HepG2 (cell line): ENCODE data around the gene PPP1CA. TPM values are rescaled to one million over a fixed set of nuclear protein-coding genes. Genes with fewer than 3 reads are reported as not detected.

Experiments used
- ATAC-seq: fragments of 200-7000 bp; cut with Tn5 transposase; 3 replicates; pipeline ENCODE4 v1.9.1; 2020; ENCODE audit warnings: mild to moderate bottlenecking, moderate library complexity
- BruUV-seq: library from RNA; stranded (reverse); fragments of 400-500 nt; replicated peaks from 2 replicates; lab custom pipeline; 2021; lab: Mats Ljungman, UMichigan
- CTCF ChIA-PET: fragments of 300-600 bp; formaldehyde crosslinking; extraction: SDS; loops from one replicate; lab custom pipeline; 2021; ENCODE audit warnings: low total read pairs, inconsistent platforms, low intra/inter-chr PET ratio; lab: Yijun Ruan, JAX
- POLR2A ChIA-PET: fragments of 350-600 bp; sonication (Branson Sonifier 250); formaldehyde crosslinking; loops from one replicate; lab custom pipeline; 2020; ENCODE audit warnings: antibody characterized with exemption, inconsistent platforms; lab: Yijun Ruan, JAX
- DNase-seq: peaks from one replicate; pipeline ENCODE4 v3.0.0-alpha.2; 2015; ENCODE audit warnings: low spot score
- FAIRE-seq: peaks from 3 replicates; lab custom pipeline; 2011; peaks lifted over from hg19 to GRCh38; lab: Jason Lieb, UNC
- H2AFZ ChIP-seq: one replicate; pipeline ENCODE4 v1.6.1; 2011; ENCODE audit warnings: low read length, inconsistent platforms
- H3K27ac ChIP-seq: fragments of 300-600 bp; 3 replicates; pipeline ENCODE4 v1.8.0; 2011; ENCODE audit warnings: mixed run types, mild to moderate bottlenecking, mixed read lengths, low read length, inconsistent platforms; ENCODE audit not compliant: insufficient read depth; ENCODE audit errors: extremely low read length
- H3K27me3 ChIP-seq, 2 experiments: fragments of 200-600 bp in 1 of 2; 2 replicates in 1 of 2; 3 replicates in 1 of 2; pipeline versions ENCODE4 v1.6.0 to v1.8.0; 2011; ENCODE audit warnings: low read length in 2 of 2, mild to moderate bottlenecking in 2 of 2, moderate library complexity in 2 of 2, inconsistent platforms in 1 of 2; ENCODE audit not compliant: insufficient read depth in 2 of 2, control insufficient read depth in 1 of 2
- H3K36me3 ChIP-seq, 2 experiments: fragments of 200-600 bp in 1 of 2; replicated peaks in 1 of 2; 2 replicates in 1 of 2; 3 replicates in 1 of 2; pipeline versions ENCODE4 v1.5.1 to v1.8.0; 2011; ENCODE audit warnings: low read length in 2 of 2, inconsistent platforms in 1 of 2; ENCODE audit not compliant: insufficient read depth in 2 of 2, control insufficient read depth in 1 of 2
- H3K4me1 ChIP-seq: 2 replicates; pipeline ENCODE4 v1.5.1; 2012; ENCODE audit warnings: low read length, inconsistent platforms; ENCODE audit not compliant: insufficient read depth
- H3K4me2 ChIP-seq: 2 replicates; pipeline ENCODE4 v1.6.0; 2011; ENCODE audit warnings: low read depth, low read length, inconsistent platforms
- H3K4me3 ChIP-seq, 3 experiments: fragments of 200-600 bp in 1 of 3; sonication (generic), shearing (Covaris generic) in 1 of 3; replicated peaks in 1 of 3; 2 replicates each; pipeline ENCODE4 v1.5.1; 2011 to 2016; ENCODE audit warnings: low read length in 3 of 3, inconsistent platforms in 2 of 3, low read depth in 2 of 3, mild to moderate bottlenecking in 2 of 3, control low read depth in 1 of 3, mixed read lengths in 1 of 3; ENCODE audit not compliant: insufficient read depth in 1 of 3
- H3K79me2 ChIP-seq: one replicate; pipeline ENCODE4 v1.6.1; 2011; ENCODE audit warnings: low read length, inconsistent platforms; ENCODE audit not compliant: insufficient read depth
- H3K9ac ChIP-seq: 2 replicates; pipeline ENCODE4 v1.6.0; 2011; ENCODE audit warnings: mild to moderate bottlenecking, low read depth, low read length, inconsistent platforms; ENCODE audit not compliant: insufficient read depth
- H3K9me3 ChIP-seq: 2 replicates; pipeline ENCODE4 v1.5.1; 2012; ENCODE audit warnings: mild to moderate bottlenecking, low read length
- H4K20me1 ChIP-seq: 2 replicates; pipeline ENCODE4 v1.6.0; 2011; ENCODE audit warnings: inconsistent platforms, mild to moderate bottlenecking, low read length, moderate library complexity; ENCODE audit not compliant: insufficient read depth
- ARID2 ChIP-seq: sonication (generic); formaldehyde crosslinking; IDR thresholded peaks from 2 replicates; pipeline ENCODE4 v1.8.1; 2022; ENCODE audit warnings: mild to moderate bottlenecking, missing genetic modification reagents, borderline replicate concordance
- CC2D1A ChIP-seq: sonication (generic); formaldehyde crosslinking; IDR thresholded peaks from 2 replicates; pipeline ENCODE4 v1.8.1; 2023; ENCODE audit warnings: mild to moderate bottlenecking, missing genetic modification reagents
- HNF1A ChIP-seq, 2 experiments: sonication (generic) in 1 of 2; formaldehyde crosslinking in 1 of 2; IDR thresholded peaks; 2 replicates each; pipeline versions ENCODE4 v1.4.0 to v1.6.1; 2016 to 2020; ENCODE audit warnings: borderline replicate concordance in 1 of 2, low read depth in 1 of 2, mild to moderate bottlenecking in 1 of 2, missing genetic modification reagents in 1 of 2
- HNRNPK ChIP-seq: fragments of 200-400 bp; formaldehyde crosslinking; IDR thresholded peaks from 2 replicates; pipeline ENCODE4 v1.6.1; 2018; ENCODE audit warnings: low read length, low read depth, moderate library complexity, mild to moderate bottlenecking; ENCODE audit not compliant: poor library complexity, severe bottlenecking
- ISX ChIP-seq: sonication (generic); formaldehyde crosslinking; conservative IDR thresholded peaks from 2 replicates; pipeline ENCODE4 v1.5.0; 2020; ENCODE audit warnings: missing genetic modification reagents
- JUNB ChIP-seq: sonication (generic); formaldehyde crosslinking; IDR thresholded peaks from 2 replicates; pipeline ENCODE4 v1.8.0; 2022; ENCODE audit warnings: missing genetic modification reagents, mild to moderate bottlenecking, borderline replicate concordance
- MXI1 ChIP-seq: IDR thresholded peaks from 3 replicates; pipeline ENCODE4 v1.6.1; 2012; ENCODE audit warnings: low read depth, low read length, inconsistent platforms, borderline replicate concordance
- NR2F2 ChIP-seq: IDR thresholded peaks from 2 replicates; pipeline ENCODE4 v1.6.1; 2012; ENCODE audit warnings: low read depth, inconsistent platforms, borderline replicate concordance
- SP4 ChIP-seq: sonication (generic); formaldehyde crosslinking; IDR thresholded peaks from 2 replicates; pipeline ENCODE4 v1.8.1; 2023; ENCODE audit warnings: mild to moderate bottlenecking, missing genetic modification reagents
- SRY ChIP-seq: sonication (generic); formaldehyde crosslinking; IDR thresholded peaks from 2 replicates; pipeline ENCODE4 v1.8.0; 2022; ENCODE audit warnings: mild to moderate bottlenecking, missing genetic modification reagents
- U2AF2 ChIP-seq: fragments of 200-400 bp; formaldehyde crosslinking; IDR thresholded peaks from 2 replicates; pipeline ENCODE4 v1.6.1; 2017; ENCODE audit warnings: low read depth, mild to moderate bottlenecking, low read length
- ZBTB49 ChIP-seq: sonication (generic); formaldehyde crosslinking; IDR thresholded peaks from 2 replicates; pipeline ENCODE4 v1.4.0; 2020; ENCODE audit warnings: missing genetic modification reagents, borderline replicate concordance
- ZBTB7A ChIP-seq: sonication (generic); formaldehyde crosslinking; IDR thresholded peaks from 2 replicates; pipeline ENCODE4 v1.8.0; 2022; ENCODE audit warnings: mild to moderate bottlenecking, missing genetic modification reagents
- ZNF18 ChIP-seq: sonication (generic); formaldehyde crosslinking; IDR thresholded peaks from 2 replicates; pipeline ENCODE4 v1.8.0; 2022; ENCODE audit warnings: mild to moderate bottlenecking, missing genetic modification reagents; ENCODE audit not compliant: insufficient replicate concordance
- WGBS: methylation state at CpG from one replicate; pipeline ENCODE4 v1.1.6; 2017; ENCODE audit warnings: low lambda C conversion rate; 5-methylcytosine and 5-hydroxymethylcytosine counted together
- in situ Hi-C: cut with HindIII; loops from 2 replicates; pipeline ENCODE4 v1.10.0; 2017; ENCODE audit warnings: low pct_unique_long_range_greater_than_20kb; ENCODE audit not compliant: extremely low pct_ligation_motif_present
- intact Hi-C: fragments of 100-400 bp; cut with micrococcal nuclease; formaldehyde crosslinking; loops from one replicate; pipeline ENCODE4 v1.10.0; 2022; ENCODE audit not compliant: unreplicated experiment
- polyA plus RNA-seq, 8 experiments: library from polyadenylated mRNA; depleted of rRNA in 3 of 8; stranded (reverse) in 7 of 8; unstranded in 1 of 8; fragments of >200 nt; fragmentation: Illumina TruSeq in 4 of 8; extraction: Trizol in 4 of 8; gene quantifications; 2 replicates each; pipeline versions ENCODE4 v1.2.1 to v1.2.3, GENCODE V29; 2011 to 2016; ENCODE audit warnings: low read depth in 4 of 8, missing spikeins in 1 of 8, mixed read lengths in 1 of 8; ENCODE audit not compliant: insufficient read depth in 1 of 8
- total RNA-seq, 5 experiments: library from RNA; depleted of rRNA; stranded (reverse); fragments of >200 nt; fragmentation: Illumina TruSeq; extraction: Trizol; gene quantifications; 2 replicates each; pipeline ENCODE4 v1.2.3, GENCODE V29; 2016; ENCODE audit warnings: low read depth in 1 of 5

PPP1CA gene
- total and polyA plus RNA-seq, 2 of the 13 experiments (the other 11 are each of a cell fraction or from before 2014, with no cell fraction given): 149 to 170 TPM

- ChIA-PET CTCF (no interaction called here), POLR2A (interaction anchor here (2.2 kb wide), 1 partner anchor 14 kb away, joined by 8 read pairs; the partner anchor contains the start of gene PPP1CA)
- H3K27me3 ChIP-seq: peaks cover 1 to 20% of the 10 kb centered on the region in 2 experiments; a peak in 3 of 5 replicates
- WGBS: 57% methylated on average over 5 of the region's 6 CpGs
- in situ Hi-C loops (loop anchor here (5.0 kb wide), 1 partner anchor 35 kb away; the partner anchor contains the start of gene POLD4), intact Hi-C loops (loop anchor here (10.0 kb wide), 1 partner anchor 143 kb away; no protein-coding TSS in a partner anchor)
- H3K9me3 ChIP-seq: no peaks in the 10 kb centered on the region
- FAIRE-seq (no peak), ATAC-seq (no peak), DNase-seq (no peak)
- no peak overlapping the region for H3K27ac ChIP-seq
- H3K36me3 ChIP-seq: no peaks in the 10 kb centered on the region
- no peak overlapping the region for H2AFZ ChIP-seq
- H3K4me3 ChIP-seq: no peak overlapping the region
- H3K4me2 ChIP-seq: no peak overlapping the region
- no peaks in the 10 kb centered on the region for H4K20me1 ChIP-seq
- no TSS peak for BruUV-seq
- H3K79me2 ChIP-seq: peaks cover 8% of the 10 kb centered on the region
- H3K4me1 ChIP-seq: peaks cover 32% of the 10 kb centered on the region
- no peak overlapping the region for H3K9ac ChIP-seq
- TF ChIP-seq MXI1 (no peak), ZBTB49 (CRISPR knock-in tag) (no peak), U2AF2 (no peak), SP4 (CRISPR knock-in tag) (no peak), SRY (CRISPR knock-in tag) (no peak), ARID2 (CRISPR knock-in tag) (no peak), ISX (CRISPR knock-in tag) (no peak), ZNF18 (CRISPR knock-in tag) (no peak), CC2D1A (no peak), ZBTB7A (no peak), NR2F2 (no peak), HNF1A (IDR thresholded peaks at IDR 0.05; ENCODE audit: low read depth) (no peak), HNF1A (CRISPR knock-in tag; IDR thresholded peaks at IDR 0.05; ENCODE audit: borderline replicate concordance) (no peak), HNRNPK (no peak), JUNB (CRISPR knock-in tag) (no peak)
Observed at GRCh38 chr11:67387518-67387917, 14.1 kb downstream of the PPP1CA start.
